CD14-positive monocyte (primary cell): Measurements from ENCODE around the gene RAB5IF. TPM values are rescaled to one million over a fixed set of nuclear protein-coding genes. Genes with fewer than 3 reads are reported as not detected.

Experiments used
- DNase-seq, 3 donors: peaks; one replicate each; pipeline ENCODE4 v3.0.0-alpha.2; 2011 to 2022
- H2AFZ ChIP-seq: 2 replicates; pipeline ENCODE4 v1.6.0; 2012; ENCODE audit warnings: mild to moderate bottlenecking, low read depth, low read length, inconsistent platforms; ENCODE audit not compliant: insufficient read depth, poor library complexity, severe bottlenecking
- H3K27ac ChIP-seq, 2 donors: 1 replicate in 1 of 2; 2 replicates in 1 of 2; pipeline ENCODE4 v1.5.1; 2012 to 2013; ENCODE audit warnings: low read length in 2 of 2, control low read depth in 1 of 2, inconsistent platforms in 1 of 2, low read depth in 1 of 2, mild to moderate bottlenecking in 1 of 2
- H3K27me3 ChIP-seq, 2 donors: one replicate each; pipeline versions ENCODE4 v1.6.0 to v1.6.1; 2011 to 2013; ENCODE audit warnings: low read length in 2 of 2; ENCODE audit not compliant: control insufficient read depth in 2 of 2, insufficient read depth in 2 of 2
- H3K36me3 ChIP-seq, 2 donors: replicated peaks in 1 of 2; 1 replicate in 1 of 2; 2 replicates in 1 of 2; pipeline versions ENCODE4 v1.5.1 to v1.6.1; 2012 to 2013; ENCODE audit warnings: low read length in 2 of 2, control low read depth in 1 of 2, inconsistent platforms in 1 of 2, mild to moderate bottlenecking in 1 of 2; ENCODE audit not compliant: insufficient read depth in 2 of 2, control insufficient read depth in 1 of 2
- H3K4me1 ChIP-seq, 2 donors: 1 replicate in 1 of 2; 2 replicates in 1 of 2; pipeline versions ENCODE4 v1.5.1 to v1.6.1; 2012 to 2013; ENCODE audit warnings: low read length in 2 of 2, control low read depth in 1 of 2, inconsistent platforms in 1 of 2, mild to moderate bottlenecking in 1 of 2, moderate library complexity in 1 of 2; ENCODE audit not compliant: insufficient read depth in 2 of 2, control insufficient read depth in 1 of 2
- H3K4me2 ChIP-seq: replicated peaks from 2 replicates; pipeline ENCODE3; 2012; ENCODE audit warnings: low read length, moderate library complexity, mild to moderate bottlenecking; ENCODE audit not compliant: poor library complexity, severe bottlenecking; ENCODE audit errors: extremely low read depth
- H3K4me3 ChIP-seq, 3 experiments: fragments of 200-600 bp in 1 of 3; sonication (generic) in 1 of 3; replicated peaks in 1 of 3; 1 replicate in 2 of 3; 2 replicates in 1 of 3; pipeline ENCODE4 v1.5.1; 2011 to 2013; ENCODE audit warnings: low read length in 3 of 3, mild to moderate bottlenecking in 3 of 3, control low read depth in 2 of 3, low read depth in 2 of 3, inconsistent platforms in 1 of 3, moderate library complexity in 1 of 3
- H3K79me2 ChIP-seq: 2 replicates; pipeline ENCODE4 v1.6.0; 2012; ENCODE audit warnings: mild to moderate bottlenecking, control low read depth, inconsistent platforms, low read length, moderate library complexity; ENCODE audit not compliant: insufficient read depth
- H3K9ac ChIP-seq: 2 replicates; pipeline ENCODE4 v1.6.0; 2017; ENCODE audit warnings: low read length, mild to moderate bottlenecking; ENCODE audit not compliant: insufficient read depth, poor library complexity, severe bottlenecking
- H3K9me3 ChIP-seq, 2 donors: replicated peaks in 1 of 2; 1 replicate in 1 of 2; 2 replicates in 1 of 2; pipeline versions ENCODE4 v1.5.1 to v1.6.1; 2012 to 2013; ENCODE audit warnings: low read length in 2 of 2, control low read depth in 1 of 2; ENCODE audit not compliant: control insufficient read depth in 1 of 2, insufficient read depth in 1 of 2
- H4K20me1 ChIP-seq: 2 replicates; pipeline ENCODE4 v1.6.0; 2012; ENCODE audit warnings: mild to moderate bottlenecking, low read length, control low read depth, moderate library complexity; ENCODE audit not compliant: insufficient read depth
- H3K27ac Mint-ChIP-seq, 7 donors: one replicate each; pipeline ENCODE4 v1.8.0; 2020; ENCODE audit warnings: mild to moderate bottlenecking in 7 of 7, mixed read lengths in 7 of 7, moderate library complexity in 6 of 7, inconsistent platforms in 2 of 7
- H3K27me3 Mint-ChIP-seq, 3 donors: one replicate each; pipeline ENCODE4 v1.8.0; 2021 to 2022; ENCODE audit warnings: low read depth in 3 of 3, mild to moderate bottlenecking in 3 of 3, mixed read lengths in 3 of 3, moderate library complexity in 3 of 3, inconsistent platforms in 1 of 3
- H3K36me3 Mint-ChIP-seq, 2 donors: one replicate each; pipeline ENCODE4 v1.8.0; 2020; ENCODE audit warnings: mixed read lengths in 2 of 2, inconsistent platforms in 1 of 2, mild to moderate bottlenecking in 1 of 2
- H3K4me1 Mint-ChIP-seq: one replicate; pipeline ENCODE4 v1.8.0; 2020; ENCODE audit warnings: mild to moderate bottlenecking, mixed read lengths
- H3K4me3 Mint-ChIP-seq, 2 donors: one replicate each; pipeline ENCODE4 v1.8.0; 2020; ENCODE audit warnings: mild to moderate bottlenecking in 2 of 2, mixed read lengths in 2 of 2, moderate library complexity in 1 of 2
- H3K9me3 Mint-ChIP-seq, 7 donors: one replicate each; pipeline ENCODE4 v1.8.0; 2020 to 2022; ENCODE audit warnings: mixed read lengths in 7 of 7, mild to moderate bottlenecking in 6 of 7, moderate library complexity in 6 of 7, inconsistent platforms in 2 of 7
- WGBS: methylation state at CpG from one replicate; pipeline ENCODE4 v1.1.5; 2013; ENCODE audit warnings: missing lambda C conversion rate; ENCODE audit not compliant: insufficient coverage; 5-methylcytosine and 5-hydroxymethylcytosine counted together
- intact Hi-C, 2 donors: fragments of 100-400 bp; cut with micrococcal nuclease; formaldehyde crosslinking; loops; one replicate each; pipeline versions ENCODE4 v1.15.0 to v1.15.1; 2023
- polyA plus RNA-seq, 3 donors: library from polyadenylated mRNA; depleted of rRNA in 1 of 3; unstranded in 2 of 3; stranded (reverse) in 1 of 3; fragments of 300-500 nt in 2 of 3; fragments of >200 nt in 1 of 3; fragmentation: Illumina TruSeq in 2 of 3; gene quantifications; 1 replicate in 2 of 3; 2 replicates in 1 of 3; pipeline ENCODE4 v1.2.3, GENCODE V29; 2012 to 2021
- TF ChIP-seq, protein P1 (sequence below): fragments of 200-600 bp; IDR thresholded peaks from one replicate; pipeline ENCODE4 v1.8.0; 2022; ENCODE audit warnings: antibody characterized with exemption, mild to moderate bottlenecking

Gene RAB5IF
- polyA plus RNA-seq, 3 donors: 325 to 790 (median 757) TPM

DNA sequence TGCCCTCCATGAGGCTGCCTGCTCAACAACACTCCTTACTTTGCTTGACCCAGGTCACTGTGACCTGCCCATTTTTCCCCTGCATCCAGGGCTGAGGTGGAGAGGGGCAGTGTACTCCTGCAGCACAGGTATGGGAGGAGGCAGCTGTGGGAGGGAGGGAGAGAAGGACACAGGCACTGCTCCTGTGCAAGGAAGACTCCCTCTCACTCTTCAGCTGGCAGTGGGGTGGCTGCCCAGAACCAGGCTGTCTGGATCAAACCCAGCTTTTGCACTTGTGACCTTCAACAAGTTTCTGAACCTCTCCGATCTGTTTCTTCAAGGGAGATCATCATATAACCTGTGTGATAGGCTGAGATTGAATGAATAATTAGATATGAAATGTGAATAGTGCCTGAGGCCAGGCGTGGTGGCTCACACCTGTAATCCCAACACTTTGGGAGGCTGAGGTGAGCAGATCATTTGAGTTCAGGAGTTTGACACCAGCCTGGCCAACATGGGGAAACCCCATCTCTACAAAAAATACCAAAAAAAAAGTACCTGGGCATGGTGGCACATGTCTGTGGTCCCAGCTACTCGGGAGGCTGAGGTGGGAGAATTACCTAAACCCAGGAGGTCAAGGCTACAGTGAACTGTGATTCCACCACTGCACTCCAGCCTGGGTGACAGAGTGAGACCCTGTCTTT lies 18.1 kb upstream of the RAB5IF start:
- DNase-seq: no peak
- H3K36me3 Mint-ChIP-seq: peaks cover 39 to 63% of the 10 kb centered on the region in 2 donors
- Histone ChIP-seq H3K9ac (no peak overlapping the region), H3K4me2 (no peak overlapping the region), H3K4me1 (peaks cover 27 to 29% of the 10 kb centered on the region in 2 donors), H4K20me1 (peaks cover 16% of the 10 kb centered on the region), H3K9me3 (no peaks in the 10 kb centered on the region), H3K79me2 (peaks cover 4% of the 10 kb centered on the region), H3K4me3 (no peak overlapping the region), H3K27ac (peak overlapping the region; percentile 64 to 67), H3K27me3 (no peaks in the 10 kb centered on the region), H2AFZ (no peak overlapping the region), H3K36me3 (peaks cover 23 to 57% of the 10 kb centered on the region in 2 donors)
- peaks cover 42% of the 10 kb centered on the region for H3K4me1 Mint-ChIP-seq
- WGBS: 83% methylated on average over 1 of the region's 3 CpGs
- no peaks in the 10 kb centered on the region for H3K27me3 Mint-ChIP-seq
- H3K27ac Mint-ChIP-seq: peak overlapping the region in 6 of 7 donors; percentile 31 to 89 (median 79)
- intact Hi-C loops: loop anchor here in 1 of 2 donors (1.0 kb wide), 1 partner anchor 18 kb away; the partner anchor contains the start of gene RAB5IF
- TF ChIP-seq, protein P1, sequence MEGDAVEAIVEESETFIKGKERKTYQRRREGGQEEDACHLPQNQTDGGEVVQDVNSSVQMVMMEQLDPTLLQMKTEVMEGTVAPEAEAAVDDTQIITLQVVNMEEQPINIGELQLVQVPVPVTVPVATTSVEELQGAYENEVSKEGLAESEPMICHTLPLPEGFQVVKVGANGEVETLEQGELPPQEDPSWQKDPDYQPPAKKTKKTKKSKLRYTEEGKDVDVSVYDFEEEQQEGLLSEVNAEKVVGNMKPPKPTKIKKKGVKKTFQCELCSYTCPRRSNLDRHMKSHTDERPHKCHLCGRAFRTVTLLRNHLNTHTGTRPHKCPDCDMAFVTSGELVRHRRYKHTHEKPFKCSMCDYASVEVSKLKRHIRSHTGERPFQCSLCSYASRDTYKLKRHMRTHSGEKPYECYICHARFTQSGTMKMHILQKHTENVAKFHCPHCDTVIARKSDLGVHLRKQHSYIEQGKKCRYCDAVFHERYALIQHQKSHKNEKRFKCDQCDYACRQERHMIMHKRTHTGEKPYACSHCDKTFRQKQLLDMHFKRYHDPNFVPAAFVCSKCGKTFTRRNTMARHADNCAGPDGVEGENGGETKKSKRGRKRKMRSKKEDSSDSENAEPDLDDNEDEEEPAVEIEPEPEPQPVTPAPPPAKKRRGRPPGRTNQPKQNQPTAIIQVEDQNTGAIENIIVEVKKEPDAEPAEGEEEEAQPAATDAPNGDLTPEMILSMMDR: no peak
- H3K9me3 Mint-ChIP-seq: no peaks in the 10 kb centered on the region
- no peak overlapping the region for H3K4me3 Mint-ChIP-seq

DNA sequence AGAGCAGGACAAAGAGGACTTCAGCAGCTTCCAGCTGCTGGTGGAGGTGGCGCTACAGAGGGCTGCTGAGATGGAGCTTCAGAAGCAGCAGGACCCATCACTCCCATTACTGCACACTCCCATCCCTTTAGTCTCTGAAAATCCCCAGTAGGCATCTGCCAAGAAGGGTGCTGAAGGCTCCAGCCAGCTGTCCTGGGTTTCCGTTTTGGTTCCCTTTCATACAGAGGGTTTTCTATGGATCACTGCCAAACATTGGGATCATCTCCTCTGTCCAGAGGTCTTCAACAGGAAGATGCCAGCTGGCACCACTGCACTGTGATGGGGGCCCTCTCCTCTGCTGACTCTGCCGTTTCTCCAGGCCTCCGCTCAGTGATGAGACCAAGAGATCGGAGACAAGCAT lies 14.3 kb upstream of the RAB5IF start:
- Mint-ChIP-seq H3K4me3 (no peak overlapping the region), H3K9me3 (peaks cover 0 to 6% (median 0%) of the 10 kb centered on the region in 7 donors), H3K27me3 (no peaks in the 10 kb centered on the region), H3K27ac (peak overlapping the region in 2 of 7 donors; percentile 71 to 79), H3K36me3 (peaks cover 35 to 54% of the 10 kb centered on the region in 2 donors), H3K4me1 (peaks cover 72% of the 10 kb centered on the region)
- no peaks in the 10 kb centered on the region for H3K27me3 ChIP-seq
- H4K20me1 ChIP-seq: peaks cover 10% of the 10 kb centered on the region
- H2AFZ ChIP-seq: no peak overlapping the region
- peaks cover 64 to 66% of the 10 kb centered on the region in 2 donors for H3K4me1 ChIP-seq
- H3K36me3 ChIP-seq: peaks cover 15 to 41% of the 10 kb centered on the region in 2 donors
- no peaks in the 10 kb centered on the region for H3K9me3 ChIP-seq
- intact Hi-C loops: loop anchor here (5.0 kb wide), 1 partner anchor 34 kb away; no protein-coding TSS in a partner anchor
- TF ChIP-seq, protein P1: no peak
- peak overlapping the region in 1 of 2 donors; percentile 12 for H3K27ac ChIP-seq
- 93% methylated on average over 5 of the region's 5 CpGs for WGBS
- H3K9ac ChIP-seq: no peak overlapping the region
- H3K79me2 ChIP-seq: peaks cover 4% of the 10 kb centered on the region
- no peak overlapping the region for H3K4me3 ChIP-seq
- H3K4me2 ChIP-seq: no peak overlapping the region
- DNase-seq: no peak
